Measurements from ENCODE around the gene KLHL35. TPM values are rescaled to one million over a fixed set of nuclear protein-coding genes. Genes with fewer than 3 reads are reported as not detected.
"Not testable (repeated sequence)": the region's sequence is repeated elsewhere in the genome, so short reads cannot be mapped to it uniquely, and the experiment has no call there.

KLHL35 gene
- total RNA-seq, 1 donor from 2014 or later, result 1.5 TPM

GRCh38 chr11:75423721-75424120 lies 9.3 kb downstream of the KLHL35 start:
- no peak for DNase-seq (ENCODE audit: low spot score)

DNA sequence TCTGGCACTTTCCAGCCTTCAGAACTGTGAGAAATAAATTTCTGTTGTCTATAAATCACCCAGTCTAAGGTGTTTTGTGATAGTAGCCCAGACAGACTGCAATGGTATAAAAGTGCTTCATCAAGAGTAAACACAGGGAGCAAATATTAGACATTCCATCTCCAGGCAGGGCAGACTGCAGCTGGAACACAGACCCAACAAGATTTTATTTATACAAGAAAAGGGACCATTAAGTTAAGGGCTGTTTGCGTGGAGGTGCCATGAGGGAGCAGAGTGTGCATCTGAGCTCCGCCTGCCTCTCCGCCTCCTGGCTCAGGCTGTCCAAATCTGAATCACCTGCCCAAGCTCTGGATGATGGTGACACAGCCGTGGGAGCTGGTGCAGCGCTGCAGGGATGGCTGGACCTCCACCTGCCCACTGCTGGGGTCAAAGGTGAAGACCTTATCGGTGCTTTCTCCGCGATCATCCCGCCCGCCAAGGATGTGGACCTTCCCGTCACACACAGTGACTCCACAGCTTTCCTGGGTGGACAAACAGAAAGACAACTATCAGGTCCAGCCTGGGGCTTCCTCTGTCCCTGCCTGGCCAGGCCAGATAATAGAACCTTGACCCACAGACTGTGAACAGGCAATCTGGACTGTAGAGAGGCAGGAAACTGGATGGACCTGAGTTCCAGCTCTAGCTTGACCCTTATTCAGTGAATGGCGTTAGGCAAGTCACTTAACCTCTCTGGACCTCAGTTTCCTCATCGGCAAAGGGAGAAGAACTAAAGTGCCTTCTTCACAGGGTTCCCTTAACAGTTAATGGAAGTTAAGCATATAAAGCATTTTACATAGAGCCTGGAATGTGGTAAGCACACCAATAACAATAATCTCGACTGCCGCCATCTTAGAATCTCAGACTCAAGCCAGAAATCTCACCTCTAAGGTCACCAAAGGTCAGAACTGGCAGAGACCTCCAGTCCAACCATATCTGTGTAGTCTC lies 10.5 kb downstream of the KLHL35 start:
- DNase-seq (ENCODE audit: low spot score), result peak; percentile 61

GRCh38 chr11:75421902-75422247 lies 11.1 kb downstream of the KLHL35 start:
- DNase-seq (ENCODE audit: low spot score), result no peak

DNA sequence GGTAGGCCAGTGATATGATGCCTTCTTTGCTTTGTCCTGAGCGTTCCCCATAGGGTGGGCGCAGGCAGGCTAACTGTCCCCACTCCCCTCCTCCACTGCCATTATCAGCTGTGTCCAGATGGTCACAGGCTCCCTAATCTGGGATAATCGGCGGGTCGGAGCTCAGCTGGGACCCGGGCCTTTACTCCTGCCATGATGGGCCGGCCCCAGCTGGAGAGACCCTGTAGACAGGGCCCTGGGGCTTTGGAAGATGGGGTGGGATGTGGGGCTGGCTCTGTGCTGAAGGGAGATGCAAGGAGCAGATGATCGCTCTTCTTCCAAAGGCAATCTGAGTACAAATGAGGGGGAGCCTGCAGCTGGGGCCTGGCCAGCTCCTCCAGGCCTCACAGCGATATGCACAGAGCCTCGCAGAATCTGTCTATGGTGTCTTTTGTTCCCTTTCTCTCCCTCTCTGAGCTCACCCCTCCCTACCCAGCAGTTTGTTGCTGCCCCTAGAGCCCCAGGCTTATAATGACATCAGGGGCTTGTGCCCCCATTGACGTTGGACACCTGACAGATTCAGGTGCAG lies 11.9 kb downstream of the KLHL35 start:
- DNase-seq (ENCODE audit: low spot score), result no peak

DNA sequence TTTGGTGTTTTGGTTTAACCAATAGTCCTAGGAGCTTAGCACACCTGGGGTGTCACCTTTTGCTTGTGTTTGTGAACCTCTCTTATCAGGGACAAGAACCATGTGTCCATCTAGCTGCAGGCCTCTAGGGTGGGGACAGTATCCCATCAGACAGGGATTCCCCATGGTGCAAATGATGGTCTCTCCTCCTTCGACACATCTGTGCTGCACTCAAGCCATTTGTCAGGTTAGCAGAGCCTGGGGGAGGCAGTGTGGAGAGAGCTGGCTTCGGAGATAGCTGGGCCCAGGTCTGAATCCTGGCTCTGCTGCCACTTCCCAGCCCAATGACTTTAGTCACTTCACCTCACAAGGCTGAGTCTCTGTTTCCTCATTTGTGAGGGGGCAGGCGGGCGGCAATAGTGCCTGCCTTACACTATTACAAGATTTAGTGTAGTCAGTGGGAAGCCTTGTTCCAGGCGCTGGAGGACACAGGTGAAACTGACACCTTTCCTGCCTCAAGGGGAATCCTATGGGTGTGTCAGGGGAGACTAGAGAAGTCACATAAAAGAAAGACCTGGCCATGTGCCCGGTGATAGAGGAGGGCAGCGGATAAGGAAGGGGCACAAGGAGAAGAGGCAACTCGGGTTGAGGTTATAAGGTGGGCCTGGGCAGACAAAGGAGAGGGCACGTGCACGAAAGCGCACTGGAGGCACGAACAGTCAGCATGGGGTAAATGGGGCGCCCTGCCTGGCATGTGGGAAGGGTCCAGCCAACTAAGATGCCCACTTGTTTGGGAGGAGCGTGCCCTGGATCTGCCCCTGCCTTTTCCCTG lies 12.6 kb downstream of the KLHL35 start:
- no peak for DNase-seq (ENCODE audit: low spot score)

DNA sequence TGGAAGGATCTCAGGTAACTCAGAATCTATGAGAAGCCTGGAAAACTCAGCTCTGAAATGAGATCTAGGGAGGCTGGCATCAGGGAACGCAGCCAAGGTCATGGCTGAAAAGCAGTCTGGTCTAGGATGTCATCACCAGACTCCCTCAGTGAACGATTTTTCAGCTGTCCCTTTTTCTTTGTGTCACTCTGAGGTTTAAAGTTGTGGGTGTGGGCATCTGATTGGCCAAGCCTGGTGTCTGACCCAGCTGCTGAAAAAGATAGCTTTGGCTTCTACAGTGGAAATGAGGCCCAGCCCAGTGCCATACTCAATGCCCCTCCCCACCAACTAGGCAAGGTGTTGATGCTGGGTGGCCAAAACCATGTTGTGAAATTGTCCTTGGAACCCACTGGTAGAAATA lies 19.1 kb downstream of the KLHL35 start:
- DNase-seq (ENCODE audit: low spot score), result no peak

DNA sequence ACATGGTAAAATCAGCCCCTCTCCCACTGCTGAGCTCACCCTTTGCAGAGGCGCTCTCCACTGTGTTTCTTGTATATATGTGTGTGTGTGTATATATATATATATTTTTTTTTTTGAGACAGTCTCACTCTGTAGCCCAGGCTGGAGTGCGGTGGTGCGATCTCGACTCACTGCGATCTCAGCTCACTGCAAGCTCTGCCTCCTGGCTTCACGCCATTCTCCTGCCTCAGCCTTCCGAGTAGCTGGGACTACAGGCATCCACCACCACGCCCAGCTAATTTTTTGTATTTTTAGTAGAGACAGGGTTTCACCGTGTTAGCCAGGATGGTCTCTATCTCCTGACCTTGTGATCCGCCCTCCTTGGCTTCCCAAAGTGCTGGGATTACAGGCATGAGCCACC lies 19.9 kb downstream of the KLHL35 start:
- not testable (repeated sequence) for DNase-seq (ENCODE audit: low spot score)

DNA sequence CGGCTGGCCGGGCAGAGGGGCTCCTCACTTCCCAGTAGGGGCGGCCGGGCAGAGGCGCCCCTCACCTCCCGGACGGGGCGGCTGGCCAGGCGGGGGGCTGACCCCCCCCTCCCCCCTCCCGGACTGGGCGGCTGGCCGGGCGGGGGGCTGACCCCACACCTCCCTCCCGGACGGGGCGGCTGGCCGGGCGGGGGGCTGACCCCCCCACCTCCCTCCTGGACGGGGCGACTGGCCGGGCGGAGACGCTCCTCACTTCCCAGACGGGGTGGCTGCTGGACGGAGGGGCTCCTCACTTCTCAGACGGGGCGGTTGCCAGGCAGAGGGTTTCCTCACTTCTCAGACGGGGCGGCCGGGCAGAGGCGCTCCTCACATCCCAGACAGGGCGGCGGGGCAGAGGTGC lies 23.0 kb downstream of the KLHL35 start:
- not testable (repeated sequence) for DNase-seq (ENCODE audit: low spot score)

GRCh38 chr11:75408957-75409219 lies 24.1 kb downstream of the KLHL35 start:
- no peak for DNase-seq (ENCODE audit: low spot score)

- DNase-seq (ENCODE audit: low spot score), result no peak
Measured at GRCh38 chr11:75406338-75406777, 26.6 kb downstream of the KLHL35 start.

- no peak for DNase-seq (ENCODE audit: low spot score)
Measured at GRCh38 chr11:75403983-75404658, 28.9 kb downstream of the KLHL35 start.

GRCh38 chr11:75403037-75403436 lies 30.0 kb downstream of the KLHL35 start:
- DNase-seq (ENCODE audit: low spot score), result no peak

DNA sequence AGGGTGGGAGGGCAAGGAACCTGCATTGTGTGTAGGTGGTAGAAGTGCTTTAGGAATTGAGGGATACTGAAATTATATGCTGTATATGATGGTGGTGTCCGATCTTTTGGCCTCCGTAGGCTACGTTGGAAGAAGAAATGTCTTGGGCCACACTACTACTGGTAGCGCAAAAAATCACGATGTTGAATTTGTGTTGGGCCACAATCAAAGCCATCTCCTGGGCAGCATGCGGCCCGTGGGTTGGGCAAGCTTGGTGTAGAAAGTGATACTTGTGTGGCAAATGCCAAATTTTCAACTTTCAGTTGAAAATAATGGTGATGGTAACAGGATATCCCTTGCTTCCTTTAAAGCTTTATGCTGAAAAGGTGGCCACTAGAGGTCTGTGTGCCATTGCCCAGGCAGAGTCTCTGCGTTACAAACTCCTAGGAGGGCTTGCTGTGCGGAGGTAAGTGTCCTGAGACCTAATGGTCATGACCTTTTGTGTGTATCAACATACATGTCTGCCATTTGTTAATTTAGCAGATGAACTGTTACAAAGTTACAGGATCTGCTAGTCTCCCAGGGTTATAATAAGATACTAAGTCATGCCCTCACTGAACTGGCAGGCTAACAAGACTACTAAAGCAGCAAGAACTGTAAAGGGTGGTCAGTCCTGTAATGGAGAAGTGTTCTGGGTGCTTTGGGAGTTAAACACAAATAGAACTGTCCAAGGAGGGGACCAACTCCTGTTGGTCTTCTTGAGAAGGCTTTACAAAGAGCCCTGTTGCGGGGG lies 30.8 kb downstream of the KLHL35 start:
- no peak for DNase-seq (ENCODE audit: low spot score)

DNA sequence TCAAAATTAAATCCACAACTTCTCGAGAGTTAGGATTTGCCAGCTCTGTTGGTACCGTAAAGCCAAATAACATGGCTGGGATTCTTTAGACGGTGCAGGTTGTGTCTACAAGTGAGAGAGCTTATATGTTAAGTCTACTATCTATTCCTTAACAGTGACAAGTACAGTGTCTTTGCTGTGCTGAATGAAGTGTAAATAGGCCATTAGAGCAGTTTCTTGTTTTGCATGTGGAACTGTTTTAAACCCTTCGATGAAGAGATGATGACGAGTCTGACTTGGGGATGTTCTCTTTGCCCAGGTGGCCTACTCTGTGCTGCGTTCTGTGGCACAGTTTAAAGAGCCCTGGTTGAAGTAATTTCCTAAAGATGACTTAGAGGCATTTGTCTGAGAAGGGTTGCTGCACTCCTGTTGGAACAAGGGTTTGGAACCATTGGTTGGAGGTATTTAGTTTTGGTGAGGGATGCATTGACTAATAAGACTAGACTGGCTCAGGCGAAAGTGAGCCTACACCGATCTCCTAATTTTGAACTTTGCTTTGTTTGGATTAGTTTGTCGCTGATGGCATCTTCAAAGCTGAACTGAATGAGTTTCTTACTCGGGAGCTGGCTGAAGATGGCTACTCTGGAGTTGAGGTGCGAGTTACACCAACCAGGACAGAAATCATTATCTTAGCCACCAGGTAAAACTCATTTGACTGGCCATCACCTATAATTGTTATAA lies 32.7 kb downstream of the KLHL35 start:
- DNase-seq (ENCODE audit: low spot score), result no peak

DNA sequence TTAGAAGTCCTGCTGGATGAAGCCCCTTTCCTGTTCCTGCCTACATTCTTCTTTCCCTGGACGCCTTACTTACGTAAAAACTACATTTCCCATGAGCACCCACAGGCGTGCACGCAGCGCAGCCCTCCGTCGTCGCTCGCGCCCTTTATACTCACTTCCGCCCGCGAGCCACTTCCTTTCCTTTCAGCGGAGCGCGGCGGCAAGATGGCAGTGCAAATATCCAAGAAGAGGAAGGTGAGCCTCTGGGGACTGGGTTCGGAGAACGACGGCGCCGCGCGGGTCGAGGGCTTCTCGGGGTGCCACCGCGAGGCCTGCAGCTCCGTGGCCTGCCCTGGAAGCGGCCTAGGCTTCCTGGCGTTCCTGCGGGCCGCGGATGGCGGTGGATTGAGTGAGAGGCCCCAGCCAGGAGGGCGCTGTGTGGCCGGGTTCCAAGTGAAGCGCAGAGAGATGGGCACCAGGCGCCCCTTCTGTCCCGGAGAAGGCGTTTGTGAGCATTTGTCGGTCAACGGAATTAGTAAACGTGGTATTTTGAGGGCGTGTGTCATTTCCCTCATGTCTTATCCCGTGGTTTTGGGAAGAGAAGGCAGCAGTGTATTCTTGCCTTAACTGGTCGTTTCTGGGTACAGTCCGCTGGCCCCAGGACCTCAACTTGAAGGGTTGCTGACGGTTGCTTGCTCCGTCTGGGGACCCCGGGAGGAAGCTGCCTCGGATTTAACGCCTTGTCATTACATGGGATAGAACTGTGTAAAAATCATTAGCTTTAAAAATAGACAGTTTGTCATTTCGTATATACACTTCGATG lies 33.5 kb downstream of the KLHL35 start, which contains the start of gene RPS3:
TSS of gene RPS3 (plus strand) at position 175 of the 802 bp plus-strand sequence. CDS start at position 205, 30 bp downstream.
- DNase-seq (ENCODE audit: low spot score), result peak; percentile 93

- no peak for DNase-seq (ENCODE audit: low spot score)
Measured at GRCh38 chr11:75398906-75399305, 34.1 kb downstream of the KLHL35 start.

- DNase-seq (ENCODE audit: low spot score), result no peak
Measured at GRCh38 chr11:75394085-75394840, 38.7 kb downstream of the KLHL35 start.

GRCh38 chr11:75389925-75390324 lies 43.1 kb downstream of the KLHL35 start:
- DNase-seq (ENCODE audit: low spot score), result no peak

- no peak for DNase-seq (ENCODE audit: low spot score)
Measured at GRCh38 chr11:75389276-75389605, 43.8 kb downstream of the KLHL35 start.
